H1 (cell line): ENCODE measurements around the gene CCN6. TPM values are rescaled to one million over a fixed set of nuclear protein-coding genes. Genes with fewer than 3 reads are reported as not detected.

Experiments used
- CTCF ChIA-PET: fragments of 300-600 bp; sonication (Branson Sonifier 250); formaldehyde crosslinking; loops from one replicate; lab custom pipeline; 2021; ENCODE audit not compliant: partially characterized antibody; lab: Charles Lee
- POLR2A ChIA-PET: fragments of 300-600 bp; sonication (Branson Sonifier 250); formaldehyde crosslinking; loops from one replicate; lab custom pipeline; 2021; ENCODE audit warnings: inconsistent platforms; ENCODE audit not compliant: partially characterized antibody; lab: Charles Lee
- DNase-seq, 2 experiments: peaks; one replicate each; pipeline versions ENCODE4 v3.0.0 to v3.0.0-alpha.2; 2010 to 2022; ENCODE audit warnings: low spot score in 2 of 2, low read depth in 1 of 2, mixed read lengths in 1 of 2
- FAIRE-seq: peaks from 2 replicates; lab custom pipeline; 2011; peaks lifted over from hg19 to GRCh38; lab: Jason Lieb, UNC
- H2AFZ ChIP-seq: 2 replicates; pipeline ENCODE4 v1.8.1; 2012; ENCODE audit warnings: low read length, inconsistent platforms
- H2AK5ac ChIP-seq: 2 replicates; pipeline ENCODE4 v1.6.1; 2013; ENCODE audit warnings: low read depth, low read length
- H2BK120ac ChIP-seq: replicated peaks from 2 replicates; pipeline ENCODE3; 2013; ENCODE audit warnings: low read depth, low read length, inconsistent platforms
- H2BK12ac ChIP-seq: 2 replicates; pipeline ENCODE4 v1.6.1; 2013; ENCODE audit warnings: low read depth, low read length
- H2BK15ac ChIP-seq: 2 replicates; pipeline ENCODE4 v1.6.1; 2013; ENCODE audit warnings: low read length
- H2BK20ac ChIP-seq: 2 replicates; pipeline ENCODE4 v1.6.1; 2013; ENCODE audit warnings: low read length
- H2BK5ac ChIP-seq: 2 replicates; pipeline ENCODE4 v1.6.1; 2013; ENCODE audit warnings: low read depth, low read length
- H3K14ac ChIP-seq: 2 replicates; pipeline ENCODE4 v1.6.1; 2013; ENCODE audit warnings: inconsistent platforms; ENCODE audit not compliant: insufficient read length
- H3K18ac ChIP-seq: 2 replicates; pipeline ENCODE4 v1.6.1; 2013; ENCODE audit warnings: low read length; ENCODE audit errors: extremely low read depth
- H3K23ac ChIP-seq: 2 replicates; pipeline ENCODE4 v1.6.1; 2013; ENCODE audit warnings: inconsistent platforms; ENCODE audit not compliant: insufficient read length
- H3K23me2 ChIP-seq: 2 replicates; pipeline ENCODE4 v1.6.1; 2013; ENCODE audit warnings: low read depth, low read length
- H3K27ac ChIP-seq: 2 replicates; pipeline ENCODE4 v1.6.1; 2011; ENCODE audit warnings: low read depth, low read length, inconsistent platforms
- H3K27me3 ChIP-seq, 4 experiments: replicated peaks in 1 of 4; 1 replicate in 1 of 4; 2 replicates in 3 of 4; pipeline versions ENCODE4 v1.6.1 to v1.8.1; 2011 to 2013; ENCODE audit warnings: low read length in 3 of 4, mild to moderate bottlenecking in 3 of 4, inconsistent platforms in 2 of 4, mixed read lengths in 2 of 4, moderate library complexity in 1 of 4; ENCODE audit not compliant: control insufficient read depth in 3 of 4, insufficient read depth in 3 of 4; ENCODE audit errors: extremely low read depth in 1 of 4
- H3K36me3 ChIP-seq, 4 experiments: 2 replicates each; pipeline versions ENCODE4 v1.6.1 to v1.8.1; 2011 to 2013; ENCODE audit warnings: mild to moderate bottlenecking in 4 of 4, low read length in 3 of 4, moderate library complexity in 2 of 4, control low read depth in 1 of 4, inconsistent platforms in 1 of 4; ENCODE audit not compliant: insufficient read depth in 4 of 4, control insufficient read depth in 2 of 4
- H3K4ac ChIP-seq: replicated peaks from 2 replicates; pipeline ENCODE3; 2013; ENCODE audit warnings: low read length, low read depth, mixed read lengths, inconsistent platforms; ENCODE audit not compliant: insufficient read length
- H3K4me1 ChIP-seq, 4 experiments: replicated peaks in 1 of 4; 1 replicate in 1 of 4; 2 replicates in 3 of 4; pipeline versions ENCODE4 v1.6.1 to v1.8.1; 2011 to 2013; ENCODE audit warnings: low read length in 3 of 4, inconsistent platforms in 2 of 4, mixed read lengths in 1 of 4; ENCODE audit not compliant: insufficient read depth in 4 of 4, control insufficient read depth in 3 of 4
- H3K4me2 ChIP-seq, 2 experiments: 2 replicates each; pipeline versions ENCODE4 v1.6.1 to v1.8.1; 2011 to 2013; ENCODE audit warnings: low read depth in 2 of 2, low read length in 2 of 2, control low read depth in 1 of 2, inconsistent platforms in 1 of 2, mild to moderate bottlenecking in 1 of 2; ENCODE audit not compliant: insufficient read depth in 1 of 2
- H3K4me3 ChIP-seq, 4 experiments: fragments of 200-600, 300-600 bp in 1 of 4; sonication (generic), shearing (Covaris generic), sonication (Bioruptor Twin) in 1 of 4; 2 replicates each; pipeline versions ENCODE4 v1.5.1 to v1.8.1; 2011 to 2016; ENCODE audit warnings: low read length in 4 of 4, low read depth in 3 of 4, control low read depth in 2 of 4, inconsistent platforms in 2 of 4, mild to moderate bottlenecking in 2 of 4, mixed read lengths in 1 of 4, moderate library complexity in 1 of 4; ENCODE audit not compliant: insufficient read depth in 2 of 4; ENCODE audit errors: extremely low read depth in 1 of 4
- H3K56ac ChIP-seq: replicated peaks from 2 replicates; pipeline ENCODE3; 2013; ENCODE audit warnings: low read depth, mild to moderate bottlenecking, mixed read lengths, low read length, inconsistent platforms; ENCODE audit not compliant: insufficient read length
- H3K79me1 ChIP-seq: 2 replicates; pipeline ENCODE4 v1.6.1; 2013; ENCODE audit warnings: low read depth, low read length, control low read depth
- H3K79me2 ChIP-seq, 2 experiments: 2 replicates each; pipeline versions ENCODE4 v1.6.1 to v1.8.1; 2012 to 2013; ENCODE audit warnings: low read length in 2 of 2, mild to moderate bottlenecking in 2 of 2, inconsistent platforms in 1 of 2; ENCODE audit not compliant: insufficient read depth in 2 of 2, control insufficient read depth in 1 of 2
- H3K9ac ChIP-seq, 4 experiments: replicated peaks in 1 of 4; 1 replicate in 1 of 4; 2 replicates in 3 of 4; pipeline versions ENCODE4 v1.6.1 to v1.8.1; 2011 to 2013; ENCODE audit warnings: low read depth in 3 of 4, low read length in 3 of 4, control low read depth in 2 of 4, mild to moderate bottlenecking in 2 of 4, moderate library complexity in 2 of 4, inconsistent platforms in 1 of 4; ENCODE audit errors: extremely low read depth in 1 of 4
- H3K9me3 ChIP-seq, 2 experiments: 2 replicates each; pipeline versions ENCODE4 v1.6.1 to v1.8.1; 2012 to 2013; ENCODE audit warnings: mild to moderate bottlenecking in 2 of 2, moderate library complexity in 2 of 2, control low read depth in 1 of 2, inconsistent platforms in 1 of 2, low read depth in 1 of 2, low read length in 1 of 2, mixed read lengths in 1 of 2; ENCODE audit not compliant: insufficient read depth in 2 of 2
- H4K20me1 ChIP-seq, 2 experiments: replicated peaks in 1 of 2; 2 replicates each; pipeline versions ENCODE3 to v1.8.1; 2011 to 2013; ENCODE audit warnings: inconsistent platforms in 2 of 2, low read length in 2 of 2, mild to moderate bottlenecking in 1 of 2; ENCODE audit not compliant: insufficient read depth in 2 of 2, control insufficient read depth in 1 of 2
- H4K5ac ChIP-seq: 2 replicates; pipeline ENCODE4 v1.6.1; 2013; ENCODE audit warnings: low read length, low read depth, mixed read lengths, inconsistent platforms; ENCODE audit not compliant: insufficient read length
- H4K8ac ChIP-seq: 2 replicates; pipeline ENCODE4 v1.8.0; 2013; ENCODE audit warnings: mild to moderate bottlenecking, moderate library complexity, low read length, inconsistent platforms; ENCODE audit not compliant: insufficient read depth; ENCODE audit errors: extremely low read depth
- H4K91ac ChIP-seq: replicated peaks from 2 replicates; pipeline ENCODE3; 2013; ENCODE audit warnings: low read length, mixed read lengths, inconsistent platforms; ENCODE audit not compliant: insufficient read length
- JUN ChIP-seq: IDR thresholded peaks from 2 replicates; pipeline ENCODE4 v1.6.1; 2011; ENCODE audit warnings: low read depth, mild to moderate bottlenecking, improper control_type of control experiment, low read length
- KDM1A ChIP-seq: fragments of 200-600, 300-600 bp; sonication (generic); IDR thresholded peaks from 2 replicates; pipeline ENCODE4 v1.7.1; 2016; ENCODE audit warnings: mild to moderate bottlenecking, low read length, borderline replicate concordance
- SAP30 ChIP-seq: fragments of 300-600 bp; sonication (generic); IDR thresholded peaks from 2 replicates; pipeline ENCODE4 v1.7.1; 2012; ENCODE audit warnings: low read length, moderate library complexity, mild to moderate bottlenecking, inconsistent platforms; ENCODE audit not compliant: insufficient read depth, insufficient replicate concordance
- YY1 ChIP-seq: IDR thresholded peaks from 2 replicates; pipeline ENCODE4 v1.6.1; 2011; ENCODE audit warnings: low read depth, mild to moderate bottlenecking, low read length
- WGBS, 2 experiments: shearing (Covaris generic) in 1 of 2; methylation state at CpG; one replicate each; pipeline versions ENCODE4 v1.1.6 to v1.1.7; 2013 to 2015; ENCODE audit warnings: low lambda C conversion rate in 2 of 2, mixed read lengths in 2 of 2, inconsistent platforms in 1 of 2, low coverage in 1 of 2, missing lambda C conversion rate in 1 of 2; ENCODE audit not compliant: insufficient replicate concordance in 2 of 2, insufficient coverage in 1 of 2, insufficient read length in 1 of 2; ENCODE audit errors: extremely low coverage in 1 of 2, missing lambda C conversion rate in 1 of 2; 5-methylcytosine and 5-hydroxymethylcytosine counted together
- polyA plus RNA-seq, 7 experiments: library from polyadenylated mRNA; depleted of rRNA in 3 of 7; stranded (reverse) in 5 of 7; unstranded in 2 of 7; fragments of >200 nt in 5 of 7; fragments of 200-250 nt in 2 of 7; gene quantifications; 1 replicate in 5 of 7; 2 replicates in 1 of 7; 4 replicates in 1 of 7; pipeline versions ENCODE4 v1.2.1 to v1.2.3, GENCODE V29; 2011 to 2013; ENCODE audit warnings: missing spikeins in 2 of 7, mixed read lengths in 2 of 7
- total RNA-seq: library from RNA; stranded (reverse); fragmentation: NEBNext Ultra II Directional; extraction: Animal tissue kit (Norgen Biotek cat#: 25700); gene quantifications from 2 replicates; pipeline ENCODE4 v1.2.1, GENCODE V29; 2021

Gene CCN6
- total and polyA plus RNA-seq, 2 of the 8 experiments (the other 6 are each of a cell fraction or from before 2014, with no cell fraction given) = not detected

DNA sequence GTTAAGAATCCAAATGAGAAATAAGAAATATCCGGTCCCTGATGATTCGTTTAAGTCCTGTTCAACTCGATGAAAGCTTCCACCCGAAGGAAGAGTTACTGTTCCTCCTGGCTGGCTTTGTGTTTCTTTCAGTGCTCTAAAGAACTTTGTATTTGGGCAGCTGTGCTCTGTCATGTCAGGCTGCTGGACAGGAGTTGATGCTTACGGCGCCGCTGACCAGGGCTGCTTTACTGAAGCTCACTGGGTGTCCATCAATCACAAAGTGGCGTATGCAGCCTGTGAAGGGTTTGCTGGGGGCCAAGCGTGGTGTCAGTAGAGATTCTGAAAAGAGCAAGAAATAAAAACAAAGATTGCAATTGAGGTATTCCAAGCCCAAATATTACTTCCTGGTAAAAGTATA, 55.4 kb downstream of the CCN6 start:
- no peak overlapping the region for H3K56ac ChIP-seq
- no peak for TF ChIP-seq JUN
- no peak for TF ChIP-seq SAP30
- TF ChIP-seq YY1 = no peak
- TF ChIP-seq KDM1A = no peak
- no peaks in the 10 kb centered on the region for H3K27me3 ChIP-seq
- no peak overlapping the region for H3K23ac ChIP-seq
- H3K79me1 ChIP-seq = no peaks in the 10 kb centered on the region
- H2BK120ac ChIP-seq = no peak overlapping the region
- no peaks in the 10 kb centered on the region for H3K23me2 ChIP-seq
- 85% methylated on average over 9 of the region's 9 CpGs; no CpG with 5 or more reads in 1 of the 2 experiments for WGBS, 2 experiments
- no peak overlapping the region for H2BK15ac ChIP-seq
- H2BK5ac ChIP-seq = no peak overlapping the region
- H3K9me3 ChIP-seq = no peaks in the 10 kb centered on the region; a peak in 1 of 4 replicates
- H3K14ac ChIP-seq = no peak overlapping the region
- no peak overlapping the region for H2BK20ac ChIP-seq
- no peaks in the 10 kb centered on the region for H3K79me2 ChIP-seq
- no peak overlapping the region for H3K4me3 ChIP-seq
- no peak overlapping the region for H3K27ac ChIP-seq
- no peak overlapping the region for H2AFZ ChIP-seq
- POLR2A ChIA-PET = no interaction called here
- no peak overlapping the region for H2BK12ac ChIP-seq
- H4K91ac ChIP-seq = no peak overlapping the region
- FAIRE-seq (no peak), DNase-seq (no peak)
- no peak overlapping the region for H3K9ac ChIP-seq
- H3K4ac ChIP-seq = no peak overlapping the region
- CTCF ChIA-PET = interaction anchor here (1.6 kb wide), 1 partner anchor 22 kb away, joined by 5 read pairs; the partner anchor contains the start of genes FAM229B and TUBE1
- no peak overlapping the region for H3K4me2 ChIP-seq
- H4K20me1 ChIP-seq = no peaks in the 10 kb centered on the region
- no peak overlapping the region for H4K5ac ChIP-seq
- no peaks in the 10 kb centered on the region for H3K4me1 ChIP-seq
- H3K36me3 ChIP-seq = no peaks in the 10 kb centered on the region
- no peak overlapping the region for H2AK5ac ChIP-seq
- no peak overlapping the region for H3K18ac ChIP-seq
- no peak overlapping the region for H4K8ac ChIP-seq
